Liver (tissue), 9 donors: ENCODE measurements around the gene CPED1. TPM values are rescaled to one million over a fixed set of nuclear protein-coding genes. Genes with fewer than 3 reads are reported as not detected.

Experiments
- DNase-seq: peaks from one replicate; pipeline ENCODE4 v3.0.0-alpha.2; 2017; ENCODE audit warnings: low spot score
- H3K27ac ChIP-seq, 2 donors: one replicate each; pipeline ENCODE4 v1.7.0; 2013; ENCODE audit warnings: inconsistent platforms in 2 of 2, low read length in 2 of 2, control low read depth in 1 of 2, low read depth in 1 of 2, mild to moderate bottlenecking in 1 of 2
- H3K27me3 ChIP-seq, 4 donors: one replicate each; pipeline versions ENCODE4 v1.6.1 to v1.7.0; 2013; ENCODE audit warnings: low read length in 3 of 4, inconsistent platforms in 1 of 4, mild to moderate bottlenecking in 1 of 4, moderate library complexity in 1 of 4; ENCODE audit not compliant: control insufficient read depth in 4 of 4, insufficient read depth in 4 of 4
- H3K36me3 ChIP-seq, 4 donors: one replicate each; pipeline versions ENCODE4 v1.6.1 to v1.7.0; 2013; ENCODE audit warnings: low read length in 3 of 4, mild to moderate bottlenecking in 3 of 4, low read depth in 1 of 4, moderate library complexity in 1 of 4; ENCODE audit not compliant: control insufficient read depth in 4 of 4, insufficient read depth in 3 of 4
- H3K4me1 ChIP-seq, 4 donors: one replicate each; pipeline versions ENCODE4 v1.6.1 to v1.7.0; 2013; ENCODE audit warnings: low read length in 3 of 4, mild to moderate bottlenecking in 3 of 4, moderate library complexity in 1 of 4; ENCODE audit not compliant: control insufficient read depth in 4 of 4, insufficient read depth in 4 of 4
- H3K4me3 ChIP-seq, 3 donors: one replicate each; pipeline versions ENCODE4 v1.6.1 to v1.7.0; 2013; ENCODE audit warnings: low read length in 3 of 3, control low read depth in 1 of 3, low read depth in 1 of 3, mild to moderate bottlenecking in 1 of 3
- H3K9ac ChIP-seq, 2 donors: one replicate each; pipeline ENCODE4 v1.7.0; 2013; ENCODE audit warnings: low read length in 2 of 2, mild to moderate bottlenecking in 2 of 2, moderate library complexity in 2 of 2, control low read depth in 1 of 2, low read depth in 1 of 2
- H3K9me3 ChIP-seq, 4 donors: one replicate each; pipeline versions ENCODE4 v1.6.1 to v1.7.0; 2013; ENCODE audit warnings: low read length in 3 of 4; ENCODE audit not compliant: control insufficient read depth in 4 of 4
- EGR1 ChIP-seq, 2 donors: IDR thresholded peaks; 2 replicates each; pipeline ENCODE4 v1.6.1; 2016 to 2018; ENCODE audit warnings: antibody characterized with exemption in 2 of 2, low read depth in 2 of 2
- FOXA1 ChIP-seq: IDR thresholded peaks from 2 replicates; pipeline ENCODE4 v1.6.1; 2016; ENCODE audit warnings: antibody characterized with exemption
- FOXA2 ChIP-seq: IDR thresholded peaks from 2 replicates; pipeline ENCODE4 v1.6.1; 2016; ENCODE audit warnings: antibody characterized with exemption
- GABPA ChIP-seq, 2 donors: IDR thresholded peaks in 1 of 2; conservative IDR thresholded peaks in 1 of 2; 2 replicates each; pipeline ENCODE4 v1.6.1; 2016; ENCODE audit warnings: antibody characterized with exemption in 2 of 2, mild to moderate bottlenecking in 1 of 2, moderate library complexity in 1 of 2
- HNF4A ChIP-seq, 2 donors: conservative IDR thresholded peaks; 2 replicates each; pipeline ENCODE4 v1.6.1; 2016; ENCODE audit warnings: antibody characterized with exemption in 2 of 2, mild to moderate bottlenecking in 2 of 2
- HNF4G ChIP-seq: IDR thresholded peaks from 2 replicates; pipeline ENCODE4 v1.6.1; 2016; ENCODE audit warnings: antibody characterized with exemption
- JUND ChIP-seq, 2 donors: IDR thresholded peaks; 2 replicates each; pipeline ENCODE4 v1.6.1; 2016; ENCODE audit warnings: antibody characterized with exemption in 2 of 2
- MAX ChIP-seq: IDR thresholded peaks from 2 replicates; pipeline ENCODE4 v1.6.1; 2016; ENCODE audit warnings: antibody characterized with exemption
- NR2F2 ChIP-seq: IDR thresholded peaks from 2 replicates; pipeline ENCODE4 v1.6.1; 2016; ENCODE audit warnings: antibody characterized with exemption
- RAD21 ChIP-seq, 2 donors: IDR thresholded peaks; 2 replicates each; pipeline ENCODE4 v1.6.1; 2016; ENCODE audit warnings: antibody characterized with exemption in 2 of 2, mild to moderate bottlenecking in 2 of 2
- RXRA ChIP-seq, 2 donors: IDR thresholded peaks; 2 replicates each; pipeline ENCODE4 v1.6.1; 2017 to 2018; ENCODE audit warnings: antibody characterized with exemption in 2 of 2, mild to moderate bottlenecking in 1 of 2
- SP1 ChIP-seq: IDR thresholded peaks from 2 replicates; pipeline ENCODE4 v1.6.1; 2018; ENCODE audit warnings: antibody characterized with exemption, mild to moderate bottlenecking
- TAF1 ChIP-seq: conservative IDR thresholded peaks from 2 replicates; pipeline ENCODE4 v1.6.1; 2016; ENCODE audit warnings: antibody characterized with exemption, mild to moderate bottlenecking
- YY1 ChIP-seq: IDR thresholded peaks from 2 replicates; pipeline ENCODE4 v1.6.1; 2016; ENCODE audit warnings: antibody characterized with exemption, mild to moderate bottlenecking
- ZBTB33 ChIP-seq: IDR thresholded peaks from 2 replicates; pipeline ENCODE4 v1.6.1; 2016; ENCODE audit warnings: antibody characterized with exemption
- WGBS: extraction: QIAGEN DNeasy Blood & Tissue Kit; methylation state at CpG from one replicate; pipeline ENCODE4 v1.1.7; 2013; 5-methylcytosine and 5-hydroxymethylcytosine counted together
- polyA plus RNA-seq, 2 donors: library from polyadenylated mRNA; stranded (reverse) in 1 of 2; unstranded in 1 of 2; fragments of 200-250 nt in 1 of 2; fragments of >200 nt in 1 of 2; fragmentation: Nextera tagmentation in 1 of 2; extraction: Ambion mirVana in 1 of 2; gene quantifications; one replicate each; pipeline versions ENCODE4 v1.2.1 to v1.2.3, GENCODE V29; 2013 to 2015
- total RNA-seq, 2 donors: library from RNA; depleted of rRNA; stranded (reverse); fragments of >200 nt; gene quantifications; one replicate each; pipeline ENCODE4 v1.2.3, GENCODE V29; 2014
- TF ChIP-seq, protein P1 (sequence below): IDR thresholded peaks from 2 replicates; pipeline ENCODE4 v1.6.1; 2016; ENCODE audit warnings: antibody characterized with exemption
- TF ChIP-seq, protein P2 (sequence below): fragments of 150-350 bp; IDR thresholded peaks from 2 replicates; pipeline ENCODE4 v1.5.1; 2017; ENCODE audit warnings: improper control_type of control experiment, low read depth, low read length; ENCODE audit not compliant: missing input control
- TF ChIP-seq, protein P3 (sequence below): IDR thresholded peaks from 2 replicates; pipeline ENCODE4 v1.6.1; 2016; ENCODE audit warnings: antibody characterized with exemption, mild to moderate bottlenecking
- donor health status: healthy.
- donor health status: healthy.
- donor health status: healthy.
- donor health status: healthy.
- donor health status: healthy.

The CPED1 gene
- total and polyA plus RNA-seq, 4 donors = 8.5 to 58.0 (median 14.6) TPM

GRCh38 chr7:121307021-121307574 is 318.6 kb downstream of the CPED1 start:
- 80% methylated on average over 4 of the region's 4 CpGs for WGBS
- H3K4me3 ChIP-seq = no peak overlapping the region
- DNase-seq = no peak

GRCh38 chr7:121313220-121313792 is 324.8 kb downstream of the CPED1 start:
- no peaks in the 10 kb centered on the region for H3K9me3 ChIP-seq
- no peak overlapping the region for H3K4me3 ChIP-seq
- peaks cover 0 to 8% (median 6%) of the 10 kb centered on the region in 4 donors for H3K4me1 ChIP-seq
- no peak overlapping the region for H3K27ac ChIP-seq
- H3K36me3 ChIP-seq = no peaks in the 10 kb centered on the region
- no peaks in the 10 kb centered on the region for H3K27me3 ChIP-seq
- H3K9ac ChIP-seq = no peak overlapping the region
- WGBS = 65% methylated on average over 3 of the region's 3 CpGs
- no peak for DNase-seq
- TF ChIP-seq, protein P1, sequence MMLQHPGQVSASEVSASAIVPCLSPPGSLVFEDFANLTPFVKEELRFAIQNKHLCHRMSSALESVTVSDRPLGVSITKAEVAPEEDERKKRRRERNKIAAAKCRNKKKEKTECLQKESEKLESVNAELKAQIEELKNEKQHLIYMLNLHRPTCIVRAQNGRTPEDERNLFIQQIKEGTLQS = no peak
- TF ChIP-seq SP1 (no peak), GABPA (IDR thresholded peaks at IDR 0.05 in 1 of 2, conservative IDR thresholded peaks at IDR 0.05 in 1 of 2) (no peak), ZBTB33 (no peak), JUND (IDR thresholded peaks at IDR 0.05) (no peak), RXRA (IDR thresholded peaks at IDR 0.05) (no peak), YY1 (no peak), MAX (no peak), HNF4A (conservative IDR thresholded peaks at IDR 0.05) (no peak), FOXA1 (no peak), FOXA2 (no peak), TAF1 (no peak), HNF4G (no peak), EGR1 (IDR thresholded peaks at IDR 0.05; ENCODE audit: low read depth in 2 of 2) (no peak), NR2F2 (no peak), RAD21 (IDR thresholded peaks at IDR 0.05) (no peak)
- TF ChIP-seq, protein P2, sequence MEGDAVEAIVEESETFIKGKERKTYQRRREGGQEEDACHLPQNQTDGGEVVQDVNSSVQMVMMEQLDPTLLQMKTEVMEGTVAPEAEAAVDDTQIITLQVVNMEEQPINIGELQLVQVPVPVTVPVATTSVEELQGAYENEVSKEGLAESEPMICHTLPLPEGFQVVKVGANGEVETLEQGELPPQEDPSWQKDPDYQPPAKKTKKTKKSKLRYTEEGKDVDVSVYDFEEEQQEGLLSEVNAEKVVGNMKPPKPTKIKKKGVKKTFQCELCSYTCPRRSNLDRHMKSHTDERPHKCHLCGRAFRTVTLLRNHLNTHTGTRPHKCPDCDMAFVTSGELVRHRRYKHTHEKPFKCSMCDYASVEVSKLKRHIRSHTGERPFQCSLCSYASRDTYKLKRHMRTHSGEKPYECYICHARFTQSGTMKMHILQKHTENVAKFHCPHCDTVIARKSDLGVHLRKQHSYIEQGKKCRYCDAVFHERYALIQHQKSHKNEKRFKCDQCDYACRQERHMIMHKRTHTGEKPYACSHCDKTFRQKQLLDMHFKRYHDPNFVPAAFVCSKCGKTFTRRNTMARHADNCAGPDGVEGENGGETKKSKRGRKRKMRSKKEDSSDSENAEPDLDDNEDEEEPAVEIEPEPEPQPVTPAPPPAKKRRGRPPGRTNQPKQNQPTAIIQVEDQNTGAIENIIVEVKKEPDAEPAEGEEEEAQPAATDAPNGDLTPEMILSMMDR = no peak
- TF ChIP-seq, protein P3, sequence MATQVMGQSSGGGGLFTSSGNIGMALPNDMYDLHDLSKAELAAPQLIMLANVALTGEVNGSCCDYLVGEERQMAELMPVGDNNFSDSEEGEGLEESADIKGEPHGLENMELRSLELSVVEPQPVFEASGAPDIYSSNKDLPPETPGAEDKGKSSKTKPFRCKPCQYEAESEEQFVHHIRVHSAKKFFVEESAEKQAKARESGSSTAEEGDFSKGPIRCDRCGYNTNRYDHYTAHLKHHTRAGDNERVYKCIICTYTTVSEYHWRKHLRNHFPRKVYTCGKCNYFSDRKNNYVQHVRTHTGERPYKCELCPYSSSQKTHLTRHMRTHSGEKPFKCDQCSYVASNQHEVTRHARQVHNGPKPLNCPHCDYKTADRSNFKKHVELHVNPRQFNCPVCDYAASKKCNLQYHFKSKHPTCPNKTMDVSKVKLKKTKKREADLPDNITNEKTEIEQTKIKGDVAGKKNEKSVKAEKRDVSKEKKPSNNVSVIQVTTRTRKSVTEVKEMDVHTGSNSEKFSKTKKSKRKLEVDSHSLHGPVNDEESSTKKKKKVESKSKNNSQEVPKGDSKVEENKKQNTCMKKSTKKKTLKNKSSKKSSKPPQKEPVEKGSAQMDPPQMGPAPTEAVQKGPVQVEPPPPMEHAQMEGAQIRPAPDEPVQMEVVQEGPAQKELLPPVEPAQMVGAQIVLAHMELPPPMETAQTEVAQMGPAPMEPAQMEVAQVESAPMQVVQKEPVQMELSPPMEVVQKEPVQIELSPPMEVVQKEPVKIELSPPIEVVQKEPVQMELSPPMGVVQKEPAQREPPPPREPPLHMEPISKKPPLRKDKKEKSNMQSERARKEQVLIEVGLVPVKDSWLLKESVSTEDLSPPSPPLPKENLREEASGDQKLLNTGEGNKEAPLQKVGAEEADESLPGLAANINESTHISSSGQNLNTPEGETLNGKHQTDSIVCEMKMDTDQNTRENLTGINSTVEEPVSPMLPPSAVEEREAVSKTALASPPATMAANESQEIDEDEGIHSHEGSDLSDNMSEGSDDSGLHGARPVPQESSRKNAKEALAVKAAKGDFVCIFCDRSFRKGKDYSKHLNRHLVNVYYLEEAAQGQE = no peak

More at GRCh38 chr7:121307021-121307574, 318.6 kb downstream of the CPED1 start:
- Histone ChIP-seq H3K9ac (no peak overlapping the region), H3K4me1 (peaks cover 0 to 4% (median 0%) of the 10 kb centered on the region in 4 donors), H3K9me3 (no peaks in the 10 kb centered on the region), H3K36me3 (no peaks in the 10 kb centered on the region), H3K27ac (no peak overlapping the region), H3K27me3 (no peaks in the 10 kb centered on the region)
- no peak for TF ChIP-seq FOXA2
